Panc1 (cell line): Measurements from ENCODE around the gene ARHGAP6. TPM values are rescaled to one million over a fixed set of nuclear protein-coding genes. Genes with fewer than 3 reads are reported as not detected.

Experiments used
- ATAC-seq: fragments of 200-7000 bp; cut with Tn5 transposase; 2 replicates; pipeline ENCODE4 v1.9.1; 2020; ENCODE audit warnings: mild to moderate bottlenecking, moderate library complexity
- Bru-seq: library from RNA; stranded (reverse); fragments of 400-500 nt; gene quantifications from one replicate; lab custom pipeline; 2021; lab: Mats Ljungman, UMichigan
- BruChase-seq, 2 experiments: library from RNA; stranded (reverse); fragments of 400-500 nt; gene quantifications; one replicate each; lab custom pipeline; 2021; lab: Mats Ljungman, UMichigan
- BruUV-seq: library from RNA; stranded (reverse); fragments of 400-500 nt; replicated peaks from 2 replicates; lab custom pipeline; 2021; lab: Mats Ljungman, UMichigan
- CTCF ChIA-PET: fragments of 300-600 bp; sonication (Branson Sonifier 250); formaldehyde crosslinking; loops from one replicate; lab custom pipeline; 2022; ENCODE audit warnings: antibody characterized with exemption; lab: Charles Lee
- POLR2A ChIA-PET: fragments of 300-600 bp; sonication (Branson Sonifier 250); formaldehyde crosslinking; loops from one replicate; lab custom pipeline; 2022; ENCODE audit warnings: antibody characterized with exemption; lab: Charles Lee
- DNase-seq: peaks from one replicate; pipeline ENCODE4 v3.0.0-alpha.2; 2010; ENCODE audit warnings: low read depth, low spot score
- H3K27ac ChIP-seq: 2 replicates; pipeline ENCODE4 v1.5.1; 2011; ENCODE audit warnings: mild to moderate bottlenecking, low read length, inconsistent platforms
- H3K27me3 ChIP-seq: fragments of 200-500 bp; sonication (Bioruptor generic); 2 replicates; pipeline ENCODE4 v1.6.0; 2014; ENCODE audit warnings: low read length, inconsistent platforms; ENCODE audit not compliant: control insufficient read depth, insufficient read depth
- H3K36me3 ChIP-seq: fragments of 200-500 bp; sonication (Bioruptor generic); 2 replicates; pipeline ENCODE4 v1.5.1; 2014; ENCODE audit warnings: inconsistent platforms, mild to moderate bottlenecking, low read length, moderate library complexity; ENCODE audit not compliant: control insufficient read depth, insufficient read depth
- H3K4me1 ChIP-seq: 2 replicates; pipeline ENCODE4 v1.5.1; 2011; ENCODE audit warnings: inconsistent platforms, mild to moderate bottlenecking, low read length, moderate library complexity; ENCODE audit not compliant: control insufficient read depth, insufficient read depth
- H3K4me3 ChIP-seq, 2 experiments: 2 replicates each; pipeline ENCODE4 v1.5.1; 2011 to 2012; ENCODE audit warnings: low read depth in 2 of 2, low read length in 2 of 2, mild to moderate bottlenecking in 2 of 2, inconsistent platforms in 1 of 2, moderate library complexity in 1 of 2
- H3K9me3 ChIP-seq: fragments of 200-500 bp; sonication (Bioruptor generic); 2 replicates; pipeline ENCODE4 v1.5.1; 2014; ENCODE audit warnings: low read depth, mild to moderate bottlenecking, inconsistent platforms, low read length, moderate library complexity; ENCODE audit not compliant: control insufficient read depth, insufficient read depth
- CTCF ChIP-seq: fragments of 450-650 bp; IDR thresholded peaks from 2 replicates; pipeline ENCODE4 v1.5.1; 2017; ENCODE audit warnings: mild to moderate bottlenecking
- POLR2AphosphoS5 ChIP-seq: IDR thresholded peaks from 2 replicates; pipeline ENCODE4 v1.6.1; 2012; ENCODE audit warnings: mild to moderate bottlenecking, low read depth, low read length, moderate library complexity
- REST ChIP-seq, 2 experiments: IDR thresholded peaks; 2 replicates each; pipeline ENCODE4 v1.6.1; 2011 to 2012; ENCODE audit warnings: low read depth in 2 of 2, control low read depth in 1 of 2, low read length in 1 of 2, mild to moderate bottlenecking in 1 of 2, moderate library complexity in 1 of 2; ENCODE audit not compliant: insufficient read depth in 1 of 2
- SIN3A ChIP-seq: IDR thresholded peaks from 2 replicates; pipeline ENCODE4 v1.6.1; 2012; ENCODE audit warnings: low read depth, mild to moderate bottlenecking, low read length, moderate library complexity, borderline replicate concordance; ENCODE audit not compliant: insufficient read depth
- TCF7L2 ChIP-seq: IDR thresholded peaks from 2 replicates; pipeline ENCODE4 v1.6.1; 2011; ENCODE audit warnings: mild to moderate bottlenecking, low read depth, low read length, inconsistent platforms
- in situ Hi-C: cut with HindIII; loops from 2 replicates; pipeline ENCODE4 v1.10.0; 2016; ENCODE audit warnings: low sequenced_read_pairs, low pct_unique_long_range_greater_than_20kb
- intact Hi-C: fragments of 100-400 bp; cut with micrococcal nuclease; formaldehyde crosslinking; loops from one replicate; pipeline ENCODE4 v1.10.0; 2022; ENCODE audit not compliant: unreplicated experiment
- long read RNA-seq: library from polyadenylated mRNA; unstranded; transcript quantifications from one replicate; pipeline ENCODE4 v2.0.0, GENCODE V29; 2021; ENCODE audit not compliant: unreplicated experiment
- polyA plus RNA-seq: library from polyadenylated mRNA; unstranded; fragments of >200 nt; gene quantifications from one replicate; pipeline ENCODE4 v1.2.1, GENCODE V29; 2012; ENCODE audit warnings: missing spikeins; ENCODE audit not compliant: insufficient read length
- total RNA-seq: library from RNA; stranded (reverse); gene quantifications from one replicate; pipeline ENCODE4 v1.2.1, GENCODE V29; 2021; ENCODE audit not compliant: unreplicated experiment

Gene ARHGAP6
- total RNA-seq = 0.13 TPM
- polyA plus RNA-seq = not detected
- percentile 8 among the genes with signal in this experiment for Bru-seq, nascent RNA
- BruChase-seq, experiment 1, labeled RNA remaining after a 2-hour chase = percentile 8 among the genes with signal in this experiment
- BruChase-seq, experiment 2, labeled RNA remaining after a 6-hour chase = percentile 9 among the genes with signal in this experiment
- long read RNA-seq = 0 reads

- ChIA-PET CTCF (interaction anchor here (0.7 kb wide), 1 partner anchor 1396 kb away, joined by 3 read pairs; no protein-coding TSS in a partner anchor), POLR2A (no interaction called here)
- no peak for DNase-seq
- ATAC-seq = peak; percentile 79
- Histone ChIP-seq H3K4me1 (no peaks in the 10 kb centered on the region), H3K4me3 (peak within 1 kb of the TSS; percentile 22 to 29), H3K27ac (no peak within 1 kb of the TSS), H3K9me3 (no peaks in the 10 kb centered on the region), H3K27me3 (no peaks in the 10 kb centered on the region), H3K36me3 (no peaks in the 10 kb centered on the region)
- in situ Hi-C loops (no loop called here), intact Hi-C loops (no loop called here)
- BruUV-seq = no TSS peak
- TF ChIP-seq SIN3A (no peak), REST (IDR thresholded peaks at IDR 0.05; ENCODE audit: insufficient read depth in 1 of 2, low read depth in 2 of 2, low read length in 1 of 2) (no peak), POLR2AphosphoS5 (no peak), TCF7L2 (no peak), CTCF (no peak)
Measured at GRCh38 chrX:11665168-11666111, at the start of gene ARHGAP6. TSS of gene ARHGAP6 (minus strand) at chrX:11665920. CDS start at chrX:11664828, 1,092 bp downstream.

- no peak overlapping the region for H3K4me3 ChIP-seq
- no peak overlapping the region for H3K27ac ChIP-seq
- no peaks in the 10 kb centered on the region for H3K27me3 ChIP-seq
- intact Hi-C loops (no loop called here), in situ Hi-C loops (no loop called here)
- H3K36me3 ChIP-seq = no peaks in the 10 kb centered on the region
- ChIA-PET CTCF (no interaction called here), POLR2A (no interaction called here)
- H3K4me1 ChIP-seq = no peaks in the 10 kb centered on the region
- ATAC-seq (no peak), DNase-seq (no peak)
- no TSS peak for BruUV-seq
- no peak for TF ChIP-seq SIN3A
- TF ChIP-seq CTCF = no peak
- TF ChIP-seq REST (IDR thresholded peaks at IDR 0.05; ENCODE audit: insufficient read depth in 1 of 2, low read depth in 2 of 2, low read length in 1 of 2) = no peak
- no peak for TF ChIP-seq TCF7L2
- TF ChIP-seq POLR2AphosphoS5 = no peak
- no peaks in the 10 kb centered on the region for H3K9me3 ChIP-seq
Measured at GRCh38 chrX:11704725-11705495, 39.2 kb upstream of the ARHGAP6 start.
